GM12801 (cell line): ENCODE results near the gene LYRM9.

ENCODE experiments used
- TF ChIP-seq, protein P1 (sequence below): IDR thresholded peaks from one replicate; pipeline ENCODE4 v1.5.1; 2011; ENCODE audit warnings: control low read depth; ENCODE audit not compliant: insufficient read length; ENCODE audit errors: extremely low read depth

The LYRM9 gene

DNA sequence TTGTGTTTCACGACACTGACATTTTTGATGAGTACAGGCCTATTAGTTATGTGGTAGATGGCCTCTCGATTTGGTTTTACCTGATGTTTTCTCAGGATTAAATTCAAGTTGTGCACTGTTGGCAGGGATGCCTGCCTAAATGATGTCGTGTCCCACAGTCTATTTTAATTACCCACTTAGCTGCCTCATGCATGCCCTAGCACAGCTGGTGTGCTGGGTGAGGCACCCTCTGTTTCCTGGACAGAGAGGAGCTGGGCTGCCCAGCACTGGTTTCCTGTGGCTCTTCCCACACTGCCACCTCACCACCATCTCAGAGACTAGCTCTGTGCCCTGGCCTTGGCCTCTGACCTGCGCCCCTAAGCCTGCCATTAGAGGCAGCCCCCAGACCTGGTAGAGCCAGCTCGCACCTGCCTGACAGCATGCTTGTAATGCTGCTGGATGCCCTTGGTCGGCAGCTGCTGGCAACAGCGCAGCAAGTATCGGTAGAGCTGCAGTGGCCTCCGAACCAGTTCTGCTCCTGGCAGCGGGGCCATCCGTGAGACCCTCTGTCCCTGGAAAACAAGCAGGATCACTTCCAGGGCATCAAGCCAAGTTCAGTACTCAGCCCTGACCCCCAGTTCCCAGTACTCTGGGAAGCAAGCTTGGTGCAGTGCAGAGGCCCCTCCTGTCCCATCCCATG is 10.9 kb downstream of the LYRM9 start:
- TF ChIP-seq, protein P1, sequence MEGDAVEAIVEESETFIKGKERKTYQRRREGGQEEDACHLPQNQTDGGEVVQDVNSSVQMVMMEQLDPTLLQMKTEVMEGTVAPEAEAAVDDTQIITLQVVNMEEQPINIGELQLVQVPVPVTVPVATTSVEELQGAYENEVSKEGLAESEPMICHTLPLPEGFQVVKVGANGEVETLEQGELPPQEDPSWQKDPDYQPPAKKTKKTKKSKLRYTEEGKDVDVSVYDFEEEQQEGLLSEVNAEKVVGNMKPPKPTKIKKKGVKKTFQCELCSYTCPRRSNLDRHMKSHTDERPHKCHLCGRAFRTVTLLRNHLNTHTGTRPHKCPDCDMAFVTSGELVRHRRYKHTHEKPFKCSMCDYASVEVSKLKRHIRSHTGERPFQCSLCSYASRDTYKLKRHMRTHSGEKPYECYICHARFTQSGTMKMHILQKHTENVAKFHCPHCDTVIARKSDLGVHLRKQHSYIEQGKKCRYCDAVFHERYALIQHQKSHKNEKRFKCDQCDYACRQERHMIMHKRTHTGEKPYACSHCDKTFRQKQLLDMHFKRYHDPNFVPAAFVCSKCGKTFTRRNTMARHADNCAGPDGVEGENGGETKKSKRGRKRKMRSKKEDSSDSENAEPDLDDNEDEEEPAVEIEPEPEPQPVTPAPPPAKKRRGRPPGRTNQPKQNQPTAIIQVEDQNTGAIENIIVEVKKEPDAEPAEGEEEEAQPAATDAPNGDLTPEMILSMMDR = no peak

DNA sequence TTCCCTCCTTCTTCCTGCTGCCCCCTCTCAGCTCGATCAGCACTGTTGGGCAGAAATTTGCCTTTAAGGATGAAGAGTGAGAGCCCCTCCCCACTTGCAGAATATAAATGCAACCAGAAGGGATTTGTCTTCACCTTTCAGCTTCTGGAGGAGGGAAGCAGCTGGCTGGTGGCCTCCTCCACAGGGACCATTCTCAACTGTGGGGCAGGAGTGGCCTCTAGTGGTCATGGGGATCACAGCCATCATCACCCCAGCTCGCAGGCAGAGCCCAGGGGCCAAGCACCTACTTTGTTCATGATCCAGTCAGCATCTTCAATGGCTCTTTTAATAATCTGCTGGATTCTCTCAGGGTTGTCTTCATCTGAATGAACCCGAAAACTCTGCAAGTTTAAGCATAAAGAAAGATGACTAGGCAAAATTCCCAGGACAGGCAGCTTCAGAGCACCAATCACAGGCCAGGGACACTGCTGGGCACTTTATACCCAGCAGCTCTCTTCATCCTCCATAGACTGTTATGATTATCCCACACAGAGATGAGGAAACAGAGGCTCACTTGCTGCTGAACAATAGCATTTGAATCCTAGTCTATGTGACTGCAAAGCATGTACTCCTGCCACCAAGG is 13.1 kb downstream of the LYRM9 start:
- TF ChIP-seq, protein P1 = no peak

DNA sequence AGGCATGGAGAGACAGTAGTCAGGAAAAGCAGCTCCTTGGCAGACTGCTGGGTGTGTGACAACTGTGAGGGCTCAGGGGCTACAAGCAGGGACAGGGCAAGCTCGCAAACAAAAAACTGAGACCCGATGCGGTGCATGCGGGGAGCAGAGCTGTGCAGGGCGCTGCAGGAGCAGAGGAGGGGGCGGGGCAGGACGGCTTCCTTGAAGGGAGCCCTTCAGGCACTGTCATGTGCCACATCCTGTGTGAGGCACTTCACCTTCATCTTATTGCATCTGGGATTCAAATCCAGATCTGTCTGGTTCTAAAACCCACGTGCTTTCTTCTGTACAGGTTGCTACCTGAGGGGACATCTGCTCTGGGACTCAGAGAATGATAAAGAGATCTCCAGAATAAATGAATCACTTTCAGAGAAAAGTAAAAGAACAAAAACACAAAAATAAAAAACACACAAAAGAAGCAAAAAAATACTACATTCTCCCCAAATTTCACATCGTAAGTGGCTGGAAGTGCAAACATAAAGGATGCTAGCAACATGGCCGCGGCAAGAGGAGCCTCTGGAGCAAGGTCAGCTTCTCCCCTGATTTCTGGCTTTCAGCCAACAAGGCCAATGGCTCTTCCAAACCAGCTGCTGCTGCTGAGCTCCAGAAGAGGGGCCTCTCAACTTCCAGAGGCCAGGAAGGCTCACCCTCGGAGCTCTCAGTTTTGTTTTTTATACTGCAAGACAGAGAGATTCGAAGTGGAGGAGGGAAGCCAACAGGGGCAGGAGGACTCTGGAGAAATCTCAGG is 14.2 kb downstream of the LYRM9 start:
- TF ChIP-seq, protein P1 = no peak

DNA sequence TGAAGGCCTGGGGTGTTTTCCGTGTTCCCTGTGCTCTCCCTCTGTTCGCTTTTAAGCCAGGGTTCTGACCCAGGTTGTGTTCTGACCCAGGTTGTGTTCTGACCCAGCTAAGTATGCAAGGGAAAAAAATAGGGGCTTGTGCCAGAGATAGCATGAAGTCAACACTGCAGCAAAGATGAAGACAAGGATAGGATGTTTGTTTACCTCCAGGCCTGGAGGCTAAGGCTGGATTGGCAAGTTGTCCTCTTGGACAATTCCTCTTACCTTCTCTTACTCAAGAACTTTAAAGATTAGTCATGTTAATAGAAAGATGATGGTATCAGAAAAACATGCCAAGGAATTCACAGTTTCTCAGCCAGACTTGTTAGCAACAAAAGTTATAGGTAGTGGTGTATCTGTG is 19.4 kb downstream of the LYRM9 start:
- TF ChIP-seq, protein P1 = no peak

DNA sequence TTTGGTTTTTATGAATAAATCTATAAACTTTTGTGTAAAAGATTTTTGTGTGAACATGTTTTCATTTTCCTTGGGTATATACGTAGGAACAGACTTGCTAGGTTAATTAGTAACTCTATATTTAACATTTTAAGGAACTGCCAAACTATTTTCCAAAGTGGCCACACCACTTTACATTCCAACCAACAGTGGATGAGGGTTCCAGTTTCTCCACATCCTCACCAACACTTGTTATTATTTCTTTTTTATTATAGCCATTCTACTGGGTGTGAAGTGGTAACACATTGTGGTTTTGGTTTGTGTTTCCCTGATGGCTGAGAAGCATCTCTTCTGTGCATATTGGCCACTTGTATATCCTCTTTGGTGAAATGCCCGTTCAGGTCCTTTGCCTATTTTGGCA is 20.0 kb downstream of the LYRM9 start:
- TF ChIP-seq, protein P1 = no peak

DNA sequence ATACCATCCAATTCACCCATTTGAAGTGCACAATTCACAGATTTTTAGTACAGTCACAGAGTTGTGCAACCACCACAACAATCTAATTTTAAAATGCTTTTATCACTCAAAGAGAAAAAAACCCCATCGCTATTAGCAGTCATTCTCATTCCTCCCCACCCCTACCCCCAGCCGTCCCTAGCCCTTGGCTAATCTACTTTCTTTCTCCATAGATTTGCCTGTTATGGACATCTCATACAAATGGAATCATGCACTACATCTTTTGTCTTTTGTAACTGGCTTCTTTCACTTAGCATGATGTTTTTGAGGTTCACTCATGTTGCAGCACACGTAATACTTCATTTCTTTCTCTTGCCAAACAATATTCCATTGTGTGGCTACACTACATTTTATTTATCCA is 20.4 kb downstream of the LYRM9 start:
- TF ChIP-seq, protein P1 = no peak

DNA sequence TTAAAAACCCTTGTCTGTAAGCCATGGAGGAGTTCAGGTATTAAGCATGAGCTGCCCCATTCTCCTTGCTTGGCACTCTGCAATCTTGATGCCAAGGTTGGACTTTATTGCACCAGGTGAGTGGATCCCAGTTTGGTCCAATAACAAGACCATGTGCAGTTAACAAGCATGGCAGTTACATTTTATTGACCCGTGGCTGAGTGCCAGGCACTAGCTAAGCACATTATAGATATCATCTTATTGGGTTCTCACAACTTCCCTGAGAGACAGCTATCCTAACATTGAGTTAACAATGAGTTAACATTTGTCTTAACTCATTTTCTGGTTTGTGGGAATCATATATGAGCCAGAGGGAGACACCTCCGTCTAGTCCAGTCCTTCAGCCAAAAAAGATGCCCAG is 21.8 kb downstream of the LYRM9 start:
- TF ChIP-seq, protein P1 = no peak
